HG03432 (cell line): ENCODE results near the gene PXK.
A peak's percentile ranks its signal among the peaks of the same experiment; 100 is the strongest.

ENCODE experiments used
- ATAC-seq: cut with Tn5 transposase; IDR thresholded peaks from one replicate; pipeline ENCODE4 v1.9.1; 2021; ENCODE audit warnings: mild to moderate bottlenecking, moderate library complexity; ENCODE audit not compliant: unreplicated experiment

The PXK gene

GRCh38 chr3:58459160-58459559 is 126.5 kb downstream of the PXK start:
- ATAC-seq = no peak

- no peak for ATAC-seq
These were observed 130.1 kb downstream of the PXK start for GRCh38 chr3:58462829-58463180.

GRCh38 chr3:58463181-58463941 is 130.7 kb downstream of the PXK start:
- ATAC-seq = peak; percentile 95

GRCh38 chr3:58463942-58464271 is 131.2 kb downstream of the PXK start:
- ATAC-seq = no peak

GRCh38 chr3:58464866-58465265 is 132.2 kb downstream of the PXK start:
- ATAC-seq = no peak

GRCh38 chr3:58466899-58467563 is 134.3 kb downstream of the PXK start:
- no peak for ATAC-seq

- ATAC-seq = no peak
These were observed 136.4 kb downstream of the PXK start for GRCh38 chr3:58469096-58469495.

- no peak for ATAC-seq
These were observed 137.8 kb downstream of the PXK start for GRCh38 chr3:58470363-58471024.

- ATAC-seq = peak; percentile 77
These were observed 138.6 kb downstream of the PXK start for GRCh38 chr3:58471025-58471887.

- ATAC-seq = no peak
These were observed 140.6 kb downstream of the PXK start for GRCh38 chr3:58473275-58473674.

- no peak for ATAC-seq
These were observed 141.7 kb downstream of the PXK start for GRCh38 chr3:58474348-58474911.

GRCh38 chr3:58474967-58475578 is 142.4 kb downstream of the PXK start:
- ATAC-seq = no peak
